ENCODE results near the gene MAGI2.
A peak's percentile ranks its signal among the peaks of the same experiment; 100 is the strongest.

MAGI2 gene

GRCh38 chr7:78020874-78021249 lies 1432.6 kb downstream of the MAGI2 start:
- TF ChIP-seq CTCF (IDR thresholded peaks at IDR 0.05; ENCODE audit: low read depth, low read length), result no peak

GRCh38 chr7:78020136-78020873 lies 1433.2 kb downstream of the MAGI2 start:
- H3K4me3 ChIP-seq (ENCODE audit: low read depth, low read length), result peak overlapping the region; percentile 52

More at GRCh38 chr7:78020874-78021249, 1432.6 kb downstream of the MAGI2 start:
- no peak overlapping the region for H3K4me3 ChIP-seq (ENCODE audit: low read depth, low read length)

GRCh38 chr7:78019447-78020135 lies 1433.9 kb downstream of the MAGI2 start:
- peak overlapping the region; percentile 52 for H3K4me3 ChIP-seq (ENCODE audit: low read depth, low read length)
- TF ChIP-seq CTCF (IDR thresholded peaks at IDR 0.05; ENCODE audit: low read depth, low read length), result no peak

More at GRCh38 chr7:78020136-78020873, 1433.2 kb downstream of the MAGI2 start:
- TF ChIP-seq CTCF (IDR thresholded peaks at IDR 0.05; ENCODE audit: low read depth, low read length), result peak; percentile 49

- no peak for TF ChIP-seq CTCF (IDR thresholded peaks at IDR 0.05; ENCODE audit: low read depth, low read length)
- H3K4me3 ChIP-seq (ENCODE audit: low read depth, low read length), result peak overlapping the region; percentile 48
Measured at GRCh38 chr7:78018641-78019446, 1434.6 kb downstream of the MAGI2 start.

- no peak overlapping the region for H3K4me3 ChIP-seq (ENCODE audit: low read depth, low read length)
- TF ChIP-seq CTCF (IDR thresholded peaks at IDR 0.05; ENCODE audit: low read depth, low read length), result no peak
Measured at GRCh38 chr7:78017591-78018100, 1435.8 kb downstream of the MAGI2 start.

- H3K4me3 ChIP-seq (ENCODE audit: low read depth, low read length), result no peak overlapping the region
- TF ChIP-seq CTCF (IDR thresholded peaks at IDR 0.05; ENCODE audit: low read depth, low read length), result no peak
Measured at GRCh38 chr7:78015574-78016260, 1437.8 kb downstream of the MAGI2 start.
